Cerebellar cortex (tissue), 1 donor: Measurements from ENCODE around the gene ANKHD1.
"Not testable (repeated sequence)": the region's sequence is repeated elsewhere in the genome, so short reads cannot be mapped to it uniquely, and the experiment has no call there.

Source experiments
- DNase-seq: peaks from one replicate; pipeline ENCODE4 v3.0.0-alpha.2; 2015; ENCODE audit warnings: low spot score

Gene ANKHD1

DNA sequence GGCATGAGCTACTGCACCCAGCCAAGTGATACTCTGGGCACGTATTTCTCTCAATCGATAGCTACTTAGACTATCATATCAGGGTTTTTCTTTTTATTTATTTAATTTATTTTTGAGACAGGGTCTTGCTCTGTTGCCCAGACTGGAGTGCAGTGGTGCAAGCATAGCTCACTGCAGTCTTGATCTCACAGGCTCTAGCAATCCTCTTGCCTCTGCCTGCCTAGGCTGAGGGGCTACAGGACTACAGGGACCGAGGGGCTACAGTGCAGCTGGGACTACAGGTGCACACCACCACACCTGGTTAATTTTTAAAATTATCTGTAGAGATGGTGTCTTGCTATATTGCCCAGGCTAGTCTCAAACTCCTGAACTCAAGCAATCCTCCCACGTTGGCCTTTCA lies 20.3 kb upstream of the ANKHD1 start:
- DNase-seq, result no peak

DNA sequence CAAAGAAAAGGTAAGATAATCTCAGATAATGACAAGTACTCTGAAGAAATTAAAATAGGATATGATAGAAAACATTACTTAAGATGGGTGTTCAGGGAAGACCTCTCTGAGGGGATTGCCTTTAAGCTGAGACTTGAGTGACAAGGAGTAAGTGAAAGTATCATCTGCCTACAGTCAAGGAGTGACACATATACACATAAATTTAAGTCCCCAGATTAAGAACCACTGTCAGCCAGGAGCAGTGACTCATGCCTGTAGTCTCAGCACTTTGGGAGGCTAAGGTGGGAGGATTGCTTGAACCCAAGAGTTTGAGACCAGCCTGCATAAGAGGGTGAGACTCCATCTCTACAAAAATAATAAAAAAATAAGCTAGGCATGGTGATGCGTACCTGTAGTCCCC lies 19.7 kb upstream of the ANKHD1 start:
- no peak for DNase-seq

DNA sequence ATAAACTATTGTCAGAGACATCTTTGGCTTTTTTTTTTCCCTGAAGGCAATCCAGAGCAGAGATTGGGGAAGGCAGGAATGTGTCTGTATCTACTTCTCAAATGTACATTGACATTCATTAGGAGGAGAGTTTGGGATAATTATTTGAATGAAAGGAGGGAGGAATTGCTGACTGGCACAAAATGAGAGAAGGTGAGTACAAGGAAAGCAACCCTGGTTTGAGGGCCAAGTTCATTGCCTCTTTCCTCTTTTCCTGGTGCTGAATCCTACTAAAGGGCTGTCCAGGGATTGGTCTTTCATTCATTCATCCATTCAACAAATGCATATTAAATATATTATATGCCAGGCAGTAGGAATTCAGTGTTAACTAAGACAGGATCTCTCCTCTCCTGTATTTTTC lies 18.8 kb upstream of the ANKHD1 start:
- DNase-seq, result no peak

- no peak for DNase-seq
Measured at GRCh38 chr5:140383300-140383699, 18.3 kb upstream of the ANKHD1 start.

DNA sequence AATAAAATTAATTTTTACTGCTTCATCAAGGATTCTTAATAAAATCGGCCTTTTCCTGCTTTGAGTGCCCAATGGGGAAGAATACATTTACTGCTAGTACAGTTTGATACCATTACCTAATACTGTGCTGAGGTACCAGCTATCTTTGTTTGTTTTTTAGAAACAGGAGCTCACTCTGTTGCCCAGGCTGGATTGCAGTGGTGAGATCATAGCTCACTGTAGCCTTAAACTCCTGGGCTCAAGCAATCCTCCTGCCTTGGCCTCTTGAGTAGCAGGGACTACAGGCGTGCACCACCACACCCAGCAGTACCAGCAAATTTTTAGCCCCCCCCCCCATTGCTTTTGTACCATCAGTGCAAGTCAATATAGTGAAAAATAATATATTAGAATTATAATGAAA lies 13.6 kb upstream of the ANKHD1 start:
- no peak for DNase-seq

GRCh38 chr5:140391312-140391711 lies 10.3 kb upstream of the ANKHD1 start:
- no peak for DNase-seq

DNA sequence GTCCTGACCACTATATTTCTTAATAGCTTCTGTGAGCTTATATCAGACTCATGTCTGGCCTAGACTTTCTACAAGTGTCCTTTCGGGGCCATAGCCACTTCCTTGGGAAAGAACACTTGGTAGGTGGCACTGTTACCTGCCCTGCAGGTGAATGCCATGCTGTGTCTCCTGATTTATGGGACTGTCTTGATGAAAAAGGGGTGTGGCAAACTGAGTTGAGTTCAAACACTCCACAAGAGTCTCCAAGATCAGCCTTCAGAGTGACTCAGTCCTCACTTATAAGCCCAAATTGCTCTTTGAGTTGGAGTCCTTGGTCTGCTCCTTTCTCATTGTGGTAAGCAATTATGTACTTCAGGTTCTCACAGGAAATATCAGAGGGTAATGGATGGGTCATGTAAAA lies 9.9 kb upstream of the ANKHD1 start:
- DNase-seq, result no peak

- no peak for DNase-seq
Measured at GRCh38 chr5:140393738-140394137, 7.9 kb upstream of the ANKHD1 start.

DNA sequence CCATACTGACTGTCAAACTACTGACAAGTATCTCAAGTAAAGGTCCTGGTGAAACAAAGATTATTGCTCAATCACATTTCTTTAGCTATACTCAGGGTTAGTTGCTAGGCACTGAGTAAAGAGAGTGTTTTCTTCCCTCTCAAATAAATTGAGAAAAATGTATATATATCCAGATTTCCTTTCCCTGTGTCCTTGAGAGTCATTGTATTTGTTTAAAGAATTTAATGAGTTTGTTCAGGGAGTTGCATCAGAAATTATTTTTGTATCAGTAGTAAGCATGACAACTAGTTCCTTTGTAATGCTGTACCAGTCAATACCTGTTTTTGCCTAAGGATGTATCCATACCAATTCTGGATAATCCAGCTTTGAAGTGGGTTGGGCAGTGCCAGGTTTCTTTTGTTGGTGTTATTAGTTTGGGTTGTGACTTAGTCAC lies 3.2 kb upstream of the ANKHD1 start:
- no peak for DNase-seq

- DNase-seq, result no peak
Measured at GRCh38 chr5:140399979-140400729, 1.5 kb upstream of the ANKHD1 start.

GRCh38 chr5:140400730-140401361 lies 787 bp upstream of the ANKHD1 start:
- DNase-seq, result peak; percentile 99

- peak; percentile 57 for DNase-seq
Measured at GRCh38 chr5:140402258-140403074, 833 bp downstream of the ANKHD1 start.

DNA sequence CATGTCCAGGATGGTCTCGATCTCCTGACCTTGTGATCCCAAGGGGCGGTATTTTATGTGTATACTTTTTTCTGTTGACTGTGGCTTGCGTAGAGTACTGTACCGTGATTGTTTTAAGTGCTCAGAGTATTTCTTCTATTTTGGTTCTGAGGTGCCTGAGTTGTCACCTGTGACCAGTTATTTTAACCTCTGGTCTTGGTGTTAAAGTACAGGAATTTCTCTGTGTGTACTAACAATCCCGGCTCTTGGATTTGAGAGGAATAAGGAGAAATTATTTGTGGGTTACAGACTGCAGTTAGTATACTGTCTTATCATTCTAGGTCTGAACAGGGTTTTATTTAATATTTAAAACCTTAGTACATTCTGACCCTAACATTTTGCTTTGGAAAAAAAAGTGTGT lies 2.0 kb downstream of the ANKHD1 start:
- no peak for DNase-seq

GRCh38 chr5:140408750-140409241 lies 7.2 kb downstream of the ANKHD1 start:
- peak; percentile 50 for DNase-seq

- DNase-seq, result no peak
Measured at GRCh38 chr5:140413230-140413629, 11.6 kb downstream of the ANKHD1 start.

- no peak for DNase-seq
Measured at GRCh38 chr5:140417235-140417634, 15.6 kb downstream of the ANKHD1 start.

- DNase-seq, result no peak
Measured at GRCh38 chr5:140418862-140419520, 17.4 kb downstream of the ANKHD1 start.

GRCh38 chr5:140420226-140420570 lies 18.6 kb downstream of the ANKHD1 start:
- no peak for DNase-seq

DNA sequence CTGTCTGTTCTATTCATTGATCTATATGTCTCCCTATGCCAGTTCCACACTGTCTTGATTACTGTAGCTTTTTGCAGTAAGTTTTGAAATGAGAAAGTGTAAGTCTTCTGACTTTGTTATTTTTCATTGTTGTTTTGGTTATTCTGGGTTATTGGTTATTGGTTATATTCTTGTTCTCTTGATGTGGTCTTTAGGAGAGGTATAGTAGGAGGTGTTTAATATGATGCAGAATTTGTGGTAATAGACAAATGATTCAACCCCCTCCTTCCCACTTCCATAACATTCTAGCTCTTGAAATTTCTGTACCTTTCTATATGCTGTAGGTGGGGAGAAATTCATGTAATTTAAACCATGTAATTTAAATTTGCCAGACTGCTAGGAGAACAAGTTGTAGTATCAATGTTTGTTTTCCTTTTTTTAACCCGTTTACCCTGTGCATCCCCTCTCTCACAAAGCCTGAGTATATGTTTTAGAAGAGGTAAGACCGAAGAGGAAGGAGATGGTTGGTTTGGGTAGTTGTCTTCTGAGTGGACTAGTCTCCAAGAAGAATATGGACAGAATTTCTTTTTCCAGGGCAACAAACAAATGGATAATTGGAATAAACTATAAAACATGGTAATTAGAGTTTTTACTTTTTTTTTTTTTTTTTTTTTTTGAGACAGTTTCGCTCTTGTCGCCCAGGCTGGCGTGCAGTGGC lies 19.2 kb downstream of the ANKHD1 start:
- DNase-seq, result no peak

- not testable (repeated sequence) for DNase-seq
Measured at GRCh38 chr5:140421375-140421774, 19.7 kb downstream of the ANKHD1 start.

DNA sequence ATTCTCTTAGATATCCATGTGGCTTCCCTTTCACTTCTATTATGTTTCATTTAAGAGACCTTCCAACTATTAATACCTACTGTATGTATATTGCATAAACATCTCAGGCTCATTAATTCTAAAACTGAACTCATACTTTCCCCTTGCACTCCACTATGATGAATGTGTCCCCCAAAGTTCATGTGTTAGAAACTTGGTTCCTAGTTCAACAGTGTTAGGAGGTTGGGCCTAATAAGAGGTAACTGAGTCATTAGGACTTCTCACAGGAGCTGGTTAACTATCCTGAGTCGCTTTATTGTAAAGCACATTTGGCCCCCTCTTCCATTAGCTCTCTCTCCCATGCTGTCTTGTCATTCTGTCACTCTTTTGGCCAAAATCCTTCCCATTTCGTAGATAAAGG lies 22.0 kb downstream of the ANKHD1 start:
- no peak for DNase-seq

GRCh38 chr5:140424135-140424534 lies 22.5 kb downstream of the ANKHD1 start:
- DNase-seq, result no peak
